Measurements from ENCODE around the gene SPTLC2.

SPTLC2 gene

DNA sequence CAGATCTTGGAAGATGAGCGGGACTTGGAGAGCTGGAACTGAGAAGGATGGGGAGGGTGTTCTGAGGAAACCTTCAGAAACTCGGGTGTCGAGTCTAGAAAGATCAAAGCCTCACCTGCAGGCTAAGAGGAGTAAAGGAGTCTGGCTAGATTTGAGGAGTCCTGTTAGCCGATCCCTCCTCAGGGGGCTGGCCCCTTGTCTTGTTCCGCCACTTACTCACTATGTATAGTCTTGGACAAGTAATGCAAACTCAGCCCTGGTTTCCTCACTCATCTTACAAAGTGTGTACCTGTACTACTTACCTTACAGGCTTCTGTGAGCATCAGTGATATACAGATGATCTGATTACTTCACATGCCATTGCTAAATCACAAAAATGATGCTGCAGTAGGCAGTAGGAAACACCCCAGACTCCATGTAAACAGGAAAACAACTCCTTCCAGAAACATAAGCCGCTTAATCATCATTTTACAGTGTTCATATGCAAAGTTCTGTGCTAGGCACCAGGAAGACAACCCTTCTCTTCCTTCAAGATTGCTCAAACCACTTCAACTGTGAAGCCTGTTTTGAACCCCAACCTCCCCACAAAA, 2.0 kb upstream of the SPTLC2 start:
- DNase-seq: no peak
- Histone ChIP-seq H3K27ac (no peak overlapping the region), H3K27me3 (replicated peaks) (no peaks in the 10 kb centered on the region), H3K4me3 (ENCODE audit: low read depth, low read length) (no peak overlapping the region), H3K36me3 (replicated peaks) (no peaks in the 10 kb centered on the region)
- in situ Hi-C loops (cut with HindIII; ENCODE audit: low pct_ligation_motif_present, low sequenced_read_pairs): no loop called here
- TF ChIP-seq, protein P1, sequence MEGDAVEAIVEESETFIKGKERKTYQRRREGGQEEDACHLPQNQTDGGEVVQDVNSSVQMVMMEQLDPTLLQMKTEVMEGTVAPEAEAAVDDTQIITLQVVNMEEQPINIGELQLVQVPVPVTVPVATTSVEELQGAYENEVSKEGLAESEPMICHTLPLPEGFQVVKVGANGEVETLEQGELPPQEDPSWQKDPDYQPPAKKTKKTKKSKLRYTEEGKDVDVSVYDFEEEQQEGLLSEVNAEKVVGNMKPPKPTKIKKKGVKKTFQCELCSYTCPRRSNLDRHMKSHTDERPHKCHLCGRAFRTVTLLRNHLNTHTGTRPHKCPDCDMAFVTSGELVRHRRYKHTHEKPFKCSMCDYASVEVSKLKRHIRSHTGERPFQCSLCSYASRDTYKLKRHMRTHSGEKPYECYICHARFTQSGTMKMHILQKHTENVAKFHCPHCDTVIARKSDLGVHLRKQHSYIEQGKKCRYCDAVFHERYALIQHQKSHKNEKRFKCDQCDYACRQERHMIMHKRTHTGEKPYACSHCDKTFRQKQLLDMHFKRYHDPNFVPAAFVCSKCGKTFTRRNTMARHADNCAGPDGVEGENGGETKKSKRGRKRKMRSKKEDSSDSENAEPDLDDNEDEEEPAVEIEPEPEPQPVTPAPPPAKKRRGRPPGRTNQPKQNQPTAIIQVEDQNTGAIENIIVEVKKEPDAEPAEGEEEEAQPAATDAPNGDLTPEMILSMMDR (IDR thresholded peaks at IDR 0.05; ENCODE audit: low read depth, low read length, missing control alignments): no peak

DNA sequence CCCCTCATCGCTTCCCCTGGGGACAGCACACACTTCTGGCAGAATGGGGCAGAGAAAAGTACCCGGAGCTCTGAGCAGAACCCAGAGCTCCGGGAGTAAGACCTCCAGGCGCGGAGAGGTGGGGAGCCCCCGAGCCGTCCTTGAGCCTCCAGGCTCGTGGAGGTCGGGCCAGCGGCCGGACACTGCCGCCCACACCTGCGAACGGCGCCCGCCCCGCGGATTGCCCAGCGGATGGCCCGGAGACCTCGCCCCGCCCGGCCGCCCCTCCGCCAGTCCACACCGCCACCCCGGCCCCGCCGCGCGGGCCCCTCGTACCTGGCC, 344 bp downstream of the SPTLC2 start:
- no peaks in the 10 kb centered on the region for H3K27me3 ChIP-seq (replicated peaks)
- in situ Hi-C loops (cut with HindIII; ENCODE audit: low pct_ligation_motif_present, low sequenced_read_pairs): no loop called here

DNA sequence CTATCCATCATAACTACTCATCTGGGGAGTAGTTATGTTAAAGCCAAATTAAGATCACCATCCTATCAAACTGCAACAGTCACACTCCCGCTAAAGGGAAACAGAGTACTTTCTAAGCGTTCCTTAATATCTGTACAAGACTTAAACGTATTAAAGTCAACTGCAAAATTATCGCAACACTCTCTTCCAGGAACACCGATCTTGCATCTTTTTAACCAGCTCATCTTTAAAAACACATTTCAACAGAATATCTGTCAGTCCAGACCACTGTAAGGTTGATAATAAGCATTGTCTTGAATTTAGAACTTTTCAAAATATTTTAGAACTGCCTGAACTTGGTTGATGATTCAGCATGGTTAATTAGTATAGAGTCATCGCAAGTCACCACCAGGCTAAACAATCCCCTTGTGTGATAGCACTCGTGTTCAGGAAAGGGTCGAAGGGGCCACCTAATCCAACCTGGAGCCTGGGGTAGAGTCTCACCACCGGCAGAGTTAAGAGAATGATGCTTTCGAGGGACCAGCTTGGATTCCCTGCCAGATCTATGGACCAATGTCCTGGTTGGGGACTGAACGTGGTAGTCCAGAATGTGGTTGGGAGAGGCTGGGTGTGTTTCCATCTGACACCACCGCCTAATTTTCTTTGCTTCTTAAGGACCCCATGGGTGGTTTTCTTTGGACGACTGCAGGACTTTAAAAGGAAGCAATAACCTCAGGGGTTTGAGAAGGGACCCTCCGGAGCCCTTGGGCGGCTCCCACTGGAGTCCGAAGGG, 890 bp downstream of the SPTLC2 start:
- H3K4me3 ChIP-seq (ENCODE audit: low read depth, low read length): peak overlapping the region; percentile 81
- no peaks in the 10 kb centered on the region for H3K27me3 ChIP-seq (replicated peaks)
- DNase-seq: no peak
- in situ Hi-C loops (cut with HindIII; ENCODE audit: low pct_ligation_motif_present, low sequenced_read_pairs): no loop called here
- no peaks in the 10 kb centered on the region for H3K36me3 ChIP-seq (replicated peaks)
- peak overlapping the region; percentile 61 for H3K27ac ChIP-seq
- TF ChIP-seq, protein P1 (IDR thresholded peaks at IDR 0.05; ENCODE audit: low read depth, low read length, missing control alignments): no peak

More for the DNA sequence above, 344 bp downstream of the SPTLC2 start:
- Histone ChIP-seq H3K36me3 (replicated peaks) (no peaks in the 10 kb centered on the region), H3K27ac (peak overlapping the region; percentile 61), H3K4me3 (ENCODE audit: low read depth, low read length) (peak overlapping the region; percentile 81)
- DNase-seq: no peak
- TF ChIP-seq, protein P1 (IDR thresholded peaks at IDR 0.05; ENCODE audit: low read depth, low read length, missing control alignments): no peak

DNA sequence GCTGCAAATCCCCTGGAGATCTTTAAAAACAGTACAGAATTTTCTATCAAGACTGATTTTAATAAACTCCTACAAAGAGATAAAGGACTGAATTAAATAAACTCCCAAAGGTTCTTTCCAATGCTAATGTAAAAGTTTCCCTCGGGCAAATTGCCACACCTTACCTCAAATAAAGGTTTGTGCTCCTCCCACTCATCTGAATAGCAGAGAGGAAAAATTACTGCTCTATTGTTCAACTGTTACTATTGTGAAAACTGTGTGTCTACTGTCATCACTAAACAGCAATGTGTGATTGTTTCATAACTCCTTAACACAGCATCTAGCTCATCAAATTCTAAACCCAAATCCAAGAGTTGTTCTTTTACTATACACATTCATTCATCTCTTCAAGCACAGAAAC, 3.2 kb downstream of the SPTLC2 start:
- in situ Hi-C loops (cut with HindIII; ENCODE audit: low pct_ligation_motif_present, low sequenced_read_pairs): no loop called here
- no peaks in the 10 kb centered on the region for H3K27me3 ChIP-seq (replicated peaks)
- H3K27ac ChIP-seq: no peak overlapping the region
- H3K36me3 ChIP-seq (replicated peaks): no peaks in the 10 kb centered on the region
- TF ChIP-seq, protein P1 (IDR thresholded peaks at IDR 0.05; ENCODE audit: low read depth, low read length, missing control alignments): no peak
- H3K4me3 ChIP-seq (ENCODE audit: low read depth, low read length): no peak overlapping the region
- no peak for DNase-seq

DNA sequence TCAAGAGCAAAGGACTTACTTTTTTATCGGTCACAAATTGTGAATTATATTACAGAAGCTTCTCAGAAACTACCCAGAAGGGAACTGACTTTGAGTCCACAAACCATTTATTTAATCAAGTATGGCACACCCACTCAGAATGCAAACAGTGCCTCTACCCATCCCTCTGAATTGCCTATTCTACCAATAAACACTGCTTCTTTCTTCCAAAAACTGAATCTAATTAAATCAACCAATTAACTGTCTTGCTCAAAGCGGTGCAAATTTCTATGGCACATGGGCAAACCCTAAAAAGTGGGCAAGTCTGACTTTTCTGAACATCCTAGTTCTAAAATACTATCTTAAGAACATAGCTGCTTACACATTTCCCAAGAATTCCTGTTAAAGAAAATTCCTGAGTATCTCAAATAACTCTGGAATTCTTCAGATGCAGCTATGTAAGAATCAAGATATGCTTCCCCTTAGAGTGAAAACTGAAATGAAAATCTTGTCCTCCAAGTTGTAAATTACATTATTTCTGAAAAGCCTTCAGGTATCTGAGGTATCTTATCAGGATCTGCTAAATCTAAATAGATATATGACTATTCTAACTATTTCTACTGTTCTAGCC, 4.3 kb downstream of the SPTLC2 start:
- in situ Hi-C loops (cut with HindIII; ENCODE audit: low pct_ligation_motif_present, low sequenced_read_pairs): no loop called here
- no peak for DNase-seq
- H3K36me3 ChIP-seq (replicated peaks): no peaks in the 10 kb centered on the region
- H3K4me3 ChIP-seq (ENCODE audit: low read depth, low read length): no peak overlapping the region
- no peak overlapping the region for H3K27ac ChIP-seq
- no peaks in the 10 kb centered on the region for H3K27me3 ChIP-seq (replicated peaks)
- TF ChIP-seq, protein P1 (IDR thresholded peaks at IDR 0.05; ENCODE audit: low read depth, low read length, missing control alignments): no peak

All from brain microvascular endothelial cell (primary cell).